Brain pericyte (primary cell): ENCODE data around the gene PRKCZ.

Experiments
- DNase-seq: peaks from one replicate; pipeline ENCODE4 v3.0.0-alpha.2; 2012; ENCODE audit warnings: low read depth, low spot score

Gene PRKCZ

GRCh38 chr1:2100780-2101108 lies 50.5 kb downstream of the PRKCZ start:
- no peak for DNase-seq

- no peak for DNase-seq
Observed at GRCh38 chr1:2101531-2101930, 51.3 kb downstream of the PRKCZ start.

- DNase-seq: no peak
Observed at GRCh38 chr1:2101946-2102345, 51.7 kb downstream of the PRKCZ start.

GRCh38 chr1:2102753-2103152 lies 52.5 kb downstream of the PRKCZ start:
- DNase-seq: no peak

- DNase-seq: no peak
Observed at GRCh38 chr1:2103266-2103900, 53.2 kb downstream of the PRKCZ start.

- DNase-seq: no peak
Observed at GRCh38 chr1:2103901-2104590, 53.8 kb downstream of the PRKCZ start.

GRCh38 chr1:2104621-2105427 lies 54.6 kb downstream of the PRKCZ start:
- no peak for DNase-seq

- no peak for DNase-seq
Observed at GRCh38 chr1:2105781-2106524, 55.7 kb downstream of the PRKCZ start.

- DNase-seq: no peak
Observed at GRCh38 chr1:2106659-2107405, 56.6 kb downstream of the PRKCZ start.

GRCh38 chr1:2107586-2108212 lies 57.5 kb downstream of the PRKCZ start:
- DNase-seq: no peak

GRCh38 chr1:2108213-2108876 lies 58.1 kb downstream of the PRKCZ start:
- DNase-seq: no peak

- DNase-seq: no peak
Observed at GRCh38 chr1:2108877-2109580, 58.8 kb downstream of the PRKCZ start.

- DNase-seq: no peak
Observed at GRCh38 chr1:2109581-2110021, 59.4 kb downstream of the PRKCZ start.

- DNase-seq: no peak
Observed at GRCh38 chr1:2110191-2110737, 60.1 kb downstream of the PRKCZ start.

- DNase-seq: no peak
Observed at GRCh38 chr1:2110738-2111673, 60.8 kb downstream of the PRKCZ start.

GRCh38 chr1:2111674-2112035 lies 61.4 kb downstream of the PRKCZ start:
- no peak for DNase-seq

- no peak for DNase-seq
Observed at GRCh38 chr1:2112280-2112701, 62.1 kb downstream of the PRKCZ start.

- no peak for DNase-seq
Observed at GRCh38 chr1:2113620-2114135, 63.5 kb downstream of the PRKCZ start.
